H1 (cell line): Measurements from ENCODE around the gene GRAMD1B. TPM values are rescaled to one million over a fixed set of nuclear protein-coding genes. Genes with fewer than 3 reads are reported as not detected.

Experiments used
- CTCF ChIA-PET: fragments of 300-600 bp; sonication (Branson Sonifier 250); formaldehyde crosslinking; loops from one replicate; lab custom pipeline; 2021; ENCODE audit not compliant: partially characterized antibody; lab: Charles Lee
- POLR2A ChIA-PET: fragments of 300-600 bp; sonication (Branson Sonifier 250); formaldehyde crosslinking; loops from one replicate; lab custom pipeline; 2021; ENCODE audit warnings: inconsistent platforms; ENCODE audit not compliant: partially characterized antibody; lab: Charles Lee
- DNase-seq, 2 experiments: peaks; one replicate each; pipeline versions ENCODE4 v3.0.0 to v3.0.0-alpha.2; 2010 to 2022; ENCODE audit warnings: low spot score in 2 of 2, low read depth in 1 of 2, mixed read lengths in 1 of 2
- FAIRE-seq: peaks from 2 replicates; lab custom pipeline; 2011; peaks lifted over from hg19 to GRCh38; lab: Jason Lieb, UNC
- H2AFZ ChIP-seq: 2 replicates; pipeline ENCODE4 v1.8.1; 2012; ENCODE audit warnings: low read length, inconsistent platforms
- H2AK5ac ChIP-seq: 2 replicates; pipeline ENCODE4 v1.6.1; 2013; ENCODE audit warnings: low read depth, low read length
- H2BK120ac ChIP-seq: replicated peaks from 2 replicates; pipeline ENCODE3; 2013; ENCODE audit warnings: low read depth, low read length, inconsistent platforms
- H2BK12ac ChIP-seq: 2 replicates; pipeline ENCODE4 v1.6.1; 2013; ENCODE audit warnings: low read depth, low read length
- H2BK15ac ChIP-seq: 2 replicates; pipeline ENCODE4 v1.6.1; 2013; ENCODE audit warnings: low read length
- H2BK20ac ChIP-seq: 2 replicates; pipeline ENCODE4 v1.6.1; 2013; ENCODE audit warnings: low read length
- H2BK5ac ChIP-seq: 2 replicates; pipeline ENCODE4 v1.6.1; 2013; ENCODE audit warnings: low read depth, low read length
- H3K14ac ChIP-seq: 2 replicates; pipeline ENCODE4 v1.6.1; 2013; ENCODE audit warnings: inconsistent platforms; ENCODE audit not compliant: insufficient read length
- H3K18ac ChIP-seq: 2 replicates; pipeline ENCODE4 v1.6.1; 2013; ENCODE audit warnings: low read length; ENCODE audit errors: extremely low read depth
- H3K23ac ChIP-seq: 2 replicates; pipeline ENCODE4 v1.6.1; 2013; ENCODE audit warnings: inconsistent platforms; ENCODE audit not compliant: insufficient read length
- H3K23me2 ChIP-seq: 2 replicates; pipeline ENCODE4 v1.6.1; 2013; ENCODE audit warnings: low read depth, low read length
- H3K27ac ChIP-seq: 2 replicates; pipeline ENCODE4 v1.6.1; 2011; ENCODE audit warnings: low read depth, low read length, inconsistent platforms
- H3K27me3 ChIP-seq, 4 experiments: replicated peaks in 1 of 4; 1 replicate in 1 of 4; 2 replicates in 3 of 4; pipeline versions ENCODE4 v1.6.1 to v1.8.1; 2011 to 2013; ENCODE audit warnings: low read length in 3 of 4, mild to moderate bottlenecking in 3 of 4, inconsistent platforms in 2 of 4, mixed read lengths in 2 of 4, moderate library complexity in 1 of 4; ENCODE audit not compliant: control insufficient read depth in 3 of 4, insufficient read depth in 3 of 4; ENCODE audit errors: extremely low read depth in 1 of 4
- H3K36me3 ChIP-seq, 4 experiments: 2 replicates each; pipeline versions ENCODE4 v1.6.1 to v1.8.1; 2011 to 2013; ENCODE audit warnings: mild to moderate bottlenecking in 4 of 4, low read length in 3 of 4, moderate library complexity in 2 of 4, control low read depth in 1 of 4, inconsistent platforms in 1 of 4; ENCODE audit not compliant: insufficient read depth in 4 of 4, control insufficient read depth in 2 of 4
- H3K4ac ChIP-seq: replicated peaks from 2 replicates; pipeline ENCODE3; 2013; ENCODE audit warnings: low read length, low read depth, mixed read lengths, inconsistent platforms; ENCODE audit not compliant: insufficient read length
- H3K4me1 ChIP-seq, 4 experiments: replicated peaks in 1 of 4; 1 replicate in 1 of 4; 2 replicates in 3 of 4; pipeline versions ENCODE4 v1.6.1 to v1.8.1; 2011 to 2013; ENCODE audit warnings: low read length in 3 of 4, inconsistent platforms in 2 of 4, mixed read lengths in 1 of 4; ENCODE audit not compliant: insufficient read depth in 4 of 4, control insufficient read depth in 3 of 4
- H3K4me2 ChIP-seq, 2 experiments: 2 replicates each; pipeline versions ENCODE4 v1.6.1 to v1.8.1; 2011 to 2013; ENCODE audit warnings: low read depth in 2 of 2, low read length in 2 of 2, control low read depth in 1 of 2, inconsistent platforms in 1 of 2, mild to moderate bottlenecking in 1 of 2; ENCODE audit not compliant: insufficient read depth in 1 of 2
- H3K4me3 ChIP-seq, 4 experiments: fragments of 200-600, 300-600 bp in 1 of 4; sonication (generic), shearing (Covaris generic), sonication (Bioruptor Twin) in 1 of 4; 2 replicates each; pipeline versions ENCODE4 v1.5.1 to v1.8.1; 2011 to 2016; ENCODE audit warnings: low read length in 4 of 4, low read depth in 3 of 4, control low read depth in 2 of 4, inconsistent platforms in 2 of 4, mild to moderate bottlenecking in 2 of 4, mixed read lengths in 1 of 4, moderate library complexity in 1 of 4; ENCODE audit not compliant: insufficient read depth in 2 of 4; ENCODE audit errors: extremely low read depth in 1 of 4
- H3K56ac ChIP-seq: replicated peaks from 2 replicates; pipeline ENCODE3; 2013; ENCODE audit warnings: low read depth, mild to moderate bottlenecking, mixed read lengths, low read length, inconsistent platforms; ENCODE audit not compliant: insufficient read length
- H3K79me1 ChIP-seq: 2 replicates; pipeline ENCODE4 v1.6.1; 2013; ENCODE audit warnings: low read depth, low read length, control low read depth
- H3K79me2 ChIP-seq, 2 experiments: 2 replicates each; pipeline versions ENCODE4 v1.6.1 to v1.8.1; 2012 to 2013; ENCODE audit warnings: low read length in 2 of 2, mild to moderate bottlenecking in 2 of 2, inconsistent platforms in 1 of 2; ENCODE audit not compliant: insufficient read depth in 2 of 2, control insufficient read depth in 1 of 2
- H3K9ac ChIP-seq, 4 experiments: replicated peaks in 1 of 4; 1 replicate in 1 of 4; 2 replicates in 3 of 4; pipeline versions ENCODE4 v1.6.1 to v1.8.1; 2011 to 2013; ENCODE audit warnings: low read depth in 3 of 4, low read length in 3 of 4, control low read depth in 2 of 4, mild to moderate bottlenecking in 2 of 4, moderate library complexity in 2 of 4, inconsistent platforms in 1 of 4; ENCODE audit errors: extremely low read depth in 1 of 4
- H3K9me3 ChIP-seq, 2 experiments: 2 replicates each; pipeline versions ENCODE4 v1.6.1 to v1.8.1; 2012 to 2013; ENCODE audit warnings: mild to moderate bottlenecking in 2 of 2, moderate library complexity in 2 of 2, control low read depth in 1 of 2, inconsistent platforms in 1 of 2, low read depth in 1 of 2, low read length in 1 of 2, mixed read lengths in 1 of 2; ENCODE audit not compliant: insufficient read depth in 2 of 2
- H4K20me1 ChIP-seq, 2 experiments: replicated peaks in 1 of 2; 2 replicates each; pipeline versions ENCODE3 to v1.8.1; 2011 to 2013; ENCODE audit warnings: inconsistent platforms in 2 of 2, low read length in 2 of 2, mild to moderate bottlenecking in 1 of 2; ENCODE audit not compliant: insufficient read depth in 2 of 2, control insufficient read depth in 1 of 2
- H4K5ac ChIP-seq: 2 replicates; pipeline ENCODE4 v1.6.1; 2013; ENCODE audit warnings: low read length, low read depth, mixed read lengths, inconsistent platforms; ENCODE audit not compliant: insufficient read length
- H4K8ac ChIP-seq: 2 replicates; pipeline ENCODE4 v1.8.0; 2013; ENCODE audit warnings: mild to moderate bottlenecking, moderate library complexity, low read length, inconsistent platforms; ENCODE audit not compliant: insufficient read depth; ENCODE audit errors: extremely low read depth
- H4K91ac ChIP-seq: replicated peaks from 2 replicates; pipeline ENCODE3; 2013; ENCODE audit warnings: low read length, mixed read lengths, inconsistent platforms; ENCODE audit not compliant: insufficient read length
- CHD2 ChIP-seq: IDR thresholded peaks from 2 replicates; pipeline ENCODE4 v1.6.1; 2012; ENCODE audit warnings: low read length, improper control_type of control experiment
- WGBS, 2 experiments: shearing (Covaris generic) in 1 of 2; methylation state at CpG; one replicate each; pipeline versions ENCODE4 v1.1.6 to v1.1.7; 2013 to 2015; ENCODE audit warnings: low lambda C conversion rate in 2 of 2, mixed read lengths in 2 of 2, inconsistent platforms in 1 of 2, low coverage in 1 of 2, missing lambda C conversion rate in 1 of 2; ENCODE audit not compliant: insufficient replicate concordance in 2 of 2, insufficient coverage in 1 of 2, insufficient read length in 1 of 2; ENCODE audit errors: extremely low coverage in 1 of 2, missing lambda C conversion rate in 1 of 2; 5-methylcytosine and 5-hydroxymethylcytosine counted together
- polyA plus RNA-seq, 7 experiments: library from polyadenylated mRNA; depleted of rRNA in 3 of 7; stranded (reverse) in 5 of 7; unstranded in 2 of 7; fragments of >200 nt in 5 of 7; fragments of 200-250 nt in 2 of 7; gene quantifications; 1 replicate in 5 of 7; 2 replicates in 1 of 7; 4 replicates in 1 of 7; pipeline versions ENCODE4 v1.2.1 to v1.2.3, GENCODE V29; 2011 to 2013; ENCODE audit warnings: missing spikeins in 2 of 7, mixed read lengths in 2 of 7
- total RNA-seq: library from RNA; stranded (reverse); fragmentation: NEBNext Ultra II Directional; extraction: Animal tissue kit (Norgen Biotek cat#: 25700); gene quantifications from 2 replicates; pipeline ENCODE4 v1.2.1, GENCODE V29; 2021

Gene GRAMD1B
- total and polyA plus RNA-seq, 2 of the 8 experiments (the other 6 are each of a cell fraction or from before 2014, with no cell fraction given) = 10.1 to 21.2 TPM

GRCh38 chr11:123594921-123595320 is 164.9 kb downstream of the GRAMD1B start:
- ChIA-PET POLR2A (no interaction called here), CTCF (interaction anchor here (0.8 to 2.3 kb wide), 5 partner anchors 9 to 25 kb away, joined by 3 to 8 read pairs (median 5); no protein-coding TSS in a partner anchor)
- TF ChIP-seq CHD2 = no peak
- Histone ChIP-seq H3K27ac (no peak overlapping the region), H3K23me2 (no peaks in the 10 kb centered on the region), H2AK5ac (no peak overlapping the region), H3K9ac (no peak overlapping the region), H2BK120ac (no peak overlapping the region), H4K20me1 (no peaks in the 10 kb centered on the region), H2BK5ac (no peak overlapping the region), H4K5ac (no peak overlapping the region), H3K9me3 (no peaks in the 10 kb centered on the region), H3K4me3 (no peak overlapping the region), H3K4ac (no peak overlapping the region), H3K56ac (no peak overlapping the region), H2AFZ (no peak overlapping the region), H3K79me2 (no peaks in the 10 kb centered on the region), H4K8ac (no peak overlapping the region), H3K4me2 (no peak overlapping the region), H2BK20ac (no peak overlapping the region), H3K27me3 (no peaks in the 10 kb centered on the region), H3K18ac (no peak overlapping the region), H3K14ac (no peak overlapping the region), H3K36me3 (peaks cover 0 to 6% (median 3%) of the 10 kb centered on the region in 4 experiments; a peak in 4 of 8 replicates), H4K91ac (no peak overlapping the region), H2BK12ac (no peak overlapping the region), H2BK15ac (no peak overlapping the region), H3K4me1 (peaks cover 0 to 4% (median 0%) of the 10 kb centered on the region in 4 experiments; a peak in 1 of 7 replicates), H3K79me1 (no peaks in the 10 kb centered on the region; the same call in 1 of the 2 replicates), H3K23ac (no peak overlapping the region)
- WGBS, 2 experiments = 92% methylated on average over 4 of the region's 4 CpGs; no CpG with 5 or more reads in 1 of the 2 experiments
- FAIRE-seq (no peak), DNase-seq (no peak)
